ENCODE measurements around the gene RAD17.
"Not testable (repeated sequence)": the region's sequence is repeated elsewhere in the genome, so short reads cannot be mapped to it uniquely, and the experiment has no call there.

RAD17 gene, protein sequence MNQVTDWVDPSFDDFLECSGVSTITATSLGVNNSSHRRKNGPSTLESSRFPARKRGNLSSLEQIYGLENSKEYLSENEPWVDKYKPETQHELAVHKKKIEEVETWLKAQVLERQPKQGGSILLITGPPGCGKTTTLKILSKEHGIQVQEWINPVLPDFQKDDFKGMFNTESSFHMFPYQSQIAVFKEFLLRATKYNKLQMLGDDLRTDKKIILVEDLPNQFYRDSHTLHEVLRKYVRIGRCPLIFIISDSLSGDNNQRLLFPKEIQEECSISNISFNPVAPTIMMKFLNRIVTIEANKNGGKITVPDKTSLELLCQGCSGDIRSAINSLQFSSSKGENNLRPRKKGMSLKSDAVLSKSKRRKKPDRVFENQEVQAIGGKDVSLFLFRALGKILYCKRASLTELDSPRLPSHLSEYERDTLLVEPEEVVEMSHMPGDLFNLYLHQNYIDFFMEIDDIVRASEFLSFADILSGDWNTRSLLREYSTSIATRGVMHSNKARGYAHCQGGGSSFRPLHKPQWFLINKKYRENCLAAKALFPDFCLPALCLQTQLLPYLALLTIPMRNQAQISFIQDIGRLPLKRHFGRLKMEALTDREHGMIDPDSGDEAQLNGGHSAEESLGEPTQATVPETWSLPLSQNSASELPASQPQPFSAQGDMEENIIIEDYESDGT

DNA sequence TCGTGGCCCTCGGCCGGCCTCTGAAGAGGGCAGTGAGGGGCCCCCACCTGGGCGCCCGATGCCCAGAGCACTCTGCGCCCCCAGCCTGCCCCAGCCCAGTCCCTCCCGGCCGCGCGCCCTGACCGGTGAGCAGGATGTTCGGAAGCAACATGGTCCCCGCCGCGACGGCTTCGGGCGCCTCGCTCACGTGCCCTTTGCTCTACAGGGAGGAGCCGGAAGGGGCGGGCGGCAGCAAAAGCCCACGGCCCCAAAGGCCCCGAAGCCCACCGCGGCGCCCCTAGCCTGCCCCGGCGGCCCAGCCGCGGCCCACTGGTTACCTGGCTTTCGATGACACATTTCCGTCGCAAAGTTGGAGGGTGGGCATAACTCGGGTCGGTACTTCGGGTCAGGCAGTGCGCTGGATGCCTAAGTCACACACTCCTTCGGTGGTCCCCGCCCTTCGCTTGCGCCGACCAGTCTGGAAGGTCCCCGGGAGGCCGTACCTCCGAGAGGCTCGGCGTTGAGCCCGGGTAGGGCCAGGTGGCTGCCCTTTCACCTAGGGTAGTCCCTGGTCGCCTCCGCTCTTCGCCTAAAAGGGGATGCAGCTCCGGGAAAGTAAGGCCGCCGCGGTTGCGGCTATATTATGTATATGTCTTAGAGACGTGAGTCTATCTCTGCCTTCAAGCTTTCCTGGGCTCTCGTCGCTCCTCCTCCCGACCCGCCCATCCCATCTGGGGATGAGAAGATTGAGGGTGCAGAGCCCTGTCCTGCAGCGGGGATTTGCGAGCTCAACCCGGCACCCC, at the start of gene RAD17, which contains the start of the genes AK6 and TAF9:
Gene RAD17, plus strand, starts transcription at position 479 of the 782 bp plus-strand sequence. CDS start 2,391 bp downstream, outside the sequence.
Gene AK6, minus strand, starts transcription at position 181 of the 782 bp plus-strand sequence. Its CDS starts 30 bp downstream, at position 151.
Gene TAF9, minus strand, starts transcription at position 181 of the 782 bp plus-strand sequence. CDS start 3,783 bp downstream, outside the sequence.
- H3K4me1 ChIP-seq = peaks cover 4% of the 10 kb centered on the region
- TF ChIP-seq CTCF (IDR thresholded peaks at IDR 0.05) = no peak
- H2AFZ ChIP-seq = peak within 1 kb of the TSS; percentile 79
- H3K9me3 ChIP-seq (ENCODE audit: control insufficient read depth, low read length) = no peaks in the 10 kb centered on the region
- H3K27ac ChIP-seq = peak within 1 kb of the TSS; percentile 96
- peak within 1 kb of the TSS; percentile 78 for H3K9ac ChIP-seq
- H3K27me3 ChIP-seq (ENCODE audit: control insufficient read depth, insufficient read depth, low read length) = no peaks in the 10 kb centered on the region
- peak within 1 kb of the TSS; percentile 100 for H3K4me2 ChIP-seq (ENCODE audit: low read length)
- H3K4me3 ChIP-seq (ENCODE audit: low read depth, low read length) = peak within 1 kb of the TSS; percentile 89
- H3K79me2 ChIP-seq = peaks cover 18% of the 10 kb centered on the region
- H3K36me3 ChIP-seq (ENCODE audit: control insufficient read depth, insufficient read depth, low read length) = no peaks in the 10 kb centered on the region

- Histone ChIP-seq H3K4me2 (ENCODE audit: low read length) (no peak overlapping the region), H3K9me3 (ENCODE audit: control insufficient read depth, low read length) (no peaks in the 10 kb centered on the region), H3K27ac (no peak overlapping the region), H2AFZ (no peak overlapping the region), H3K4me1 (peaks cover 7% of the 10 kb centered on the region), H3K27me3 (ENCODE audit: control insufficient read depth, insufficient read depth, low read length) (no peaks in the 10 kb centered on the region), H3K79me2 (no peaks in the 10 kb centered on the region), H3K36me3 (ENCODE audit: control insufficient read depth, insufficient read depth, low read length) (no peaks in the 10 kb centered on the region), H3K4me3 (ENCODE audit: low read depth, low read length) (no peak overlapping the region), H3K9ac (no peak overlapping the region)
- TF ChIP-seq CTCF (IDR thresholded peaks at IDR 0.05) = no peak
Observed at GRCh38 chr5:69326365-69326764, 43.3 kb upstream of the RAD17 start.

DNA sequence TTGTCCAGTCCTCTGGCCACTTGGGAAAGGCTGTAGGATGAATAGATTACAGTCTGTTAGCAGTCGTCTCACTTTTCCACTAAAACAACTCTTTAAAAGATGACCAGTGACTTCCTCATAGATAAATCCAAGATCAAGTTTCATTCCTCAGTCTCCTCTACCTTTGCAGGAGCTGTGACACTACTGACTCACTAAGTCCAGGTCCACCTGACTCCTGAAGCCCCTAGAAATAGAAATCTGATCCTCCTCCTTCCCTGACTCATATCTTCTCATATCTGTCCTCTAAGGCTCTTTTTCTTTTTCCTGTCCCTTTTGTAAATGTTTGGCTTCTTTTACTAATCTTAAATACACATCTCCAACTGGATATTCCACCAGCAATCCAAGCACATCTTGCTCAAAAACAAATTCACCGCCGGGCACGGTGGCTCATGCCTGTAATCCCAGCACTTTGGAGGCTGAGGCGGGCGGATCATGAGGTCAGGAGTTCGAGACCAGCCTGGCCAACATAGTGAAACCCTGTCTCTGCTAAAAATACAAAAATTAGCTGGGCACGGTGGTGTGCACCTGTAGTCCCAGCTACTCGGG, 39.6 kb upstream of the RAD17 start:
- no peak for TF ChIP-seq CTCF (IDR thresholded peaks at IDR 0.05)
- no peak overlapping the region for H3K4me3 ChIP-seq (ENCODE audit: low read depth, low read length)
- H3K79me2 ChIP-seq = no peaks in the 10 kb centered on the region

DNA sequence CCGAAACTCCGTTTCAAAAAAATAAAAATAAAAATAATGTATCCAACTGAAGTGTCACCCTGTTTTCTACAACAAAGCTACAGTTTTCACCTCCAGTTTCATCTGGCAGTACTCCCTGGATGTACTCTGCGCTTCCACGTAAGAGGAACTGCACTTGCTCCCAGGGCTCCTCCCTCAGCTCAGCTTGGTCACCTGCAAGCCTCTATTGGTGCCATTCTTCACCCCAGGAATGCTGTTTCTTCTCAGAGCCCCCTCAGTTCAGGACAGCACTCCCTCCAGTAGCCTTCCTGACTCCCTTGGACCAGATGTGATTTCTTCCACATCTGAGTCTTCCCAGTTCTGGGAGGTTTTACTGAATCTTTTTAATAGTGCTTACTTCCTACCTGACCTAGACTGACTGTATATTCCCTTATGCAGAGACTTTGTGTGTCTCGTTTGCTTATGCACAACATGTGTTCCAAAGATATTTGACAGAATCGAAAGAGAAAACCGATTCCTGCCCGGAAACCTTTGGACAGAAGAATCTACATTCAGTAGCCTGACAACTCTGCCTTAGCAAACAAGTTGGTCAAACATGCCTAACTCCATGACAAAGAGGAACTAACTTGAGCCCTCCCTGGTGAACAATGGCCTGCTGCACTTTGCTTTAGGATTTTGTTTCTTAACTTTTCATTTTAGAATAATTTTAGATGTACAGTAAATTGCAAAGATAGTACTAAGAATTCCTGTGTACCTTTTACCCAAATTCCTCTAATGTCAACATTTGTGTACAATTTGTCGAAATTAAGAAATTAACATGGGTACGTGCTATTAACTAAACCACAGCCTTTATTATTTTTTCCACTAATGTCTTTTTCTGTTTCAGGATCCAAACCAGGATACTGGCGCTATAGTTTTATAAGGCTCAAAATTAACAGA, 37.8 kb upstream of the RAD17 start:
- H3K36me3 ChIP-seq (ENCODE audit: control insufficient read depth, insufficient read depth, low read length) = no peaks in the 10 kb centered on the region
- no peaks in the 10 kb centered on the region for H3K79me2 ChIP-seq
- peak overlapping the region; percentile 93 for H3K4me2 ChIP-seq (ENCODE audit: low read length)
- peaks cover 15% of the 10 kb centered on the region for H3K4me1 ChIP-seq
- no peaks in the 10 kb centered on the region for H3K9me3 ChIP-seq (ENCODE audit: control insufficient read depth, low read length)
- no peak for TF ChIP-seq CTCF (IDR thresholded peaks at IDR 0.05)
- H3K27me3 ChIP-seq (ENCODE audit: control insufficient read depth, insufficient read depth, low read length) = no peaks in the 10 kb centered on the region
- H3K27ac ChIP-seq = peak overlapping the region; percentile 76
- peak overlapping the region; percentile 81 for H3K4me3 ChIP-seq (ENCODE audit: low read depth, low read length)
- peak overlapping the region; percentile 93 for H2AFZ ChIP-seq
- H3K9ac ChIP-seq = peak overlapping the region; percentile 6

More for the DNA sequence above, 39.6 kb upstream of the RAD17 start:
- H3K4me1 ChIP-seq = peaks cover 15% of the 10 kb centered on the region
- no peak overlapping the region for H3K9ac ChIP-seq
- no peaks in the 10 kb centered on the region for H3K27me3 ChIP-seq (ENCODE audit: control insufficient read depth, insufficient read depth, low read length)
- H3K4me2 ChIP-seq (ENCODE audit: low read length) = no peak overlapping the region
- no peaks in the 10 kb centered on the region for H3K36me3 ChIP-seq (ENCODE audit: control insufficient read depth, insufficient read depth, low read length)
- H3K27ac ChIP-seq = peak overlapping the region; percentile 45
- H3K9me3 ChIP-seq (ENCODE audit: control insufficient read depth, low read length) = no peaks in the 10 kb centered on the region
- H2AFZ ChIP-seq = no peak overlapping the region

GRCh38 chr5:69333668-69334315, 35.8 kb upstream of the RAD17 start:
- H3K36me3 ChIP-seq (ENCODE audit: control insufficient read depth, insufficient read depth, low read length); H3K27me3 ChIP-seq (ENCODE audit: control insufficient read depth, insufficient read depth, low read length); H3K79me2 ChIP-seq; H3K9me3 ChIP-seq (ENCODE audit: control insufficient read depth, low read length); H3K9ac ChIP-seq; H3K4me3 ChIP-seq (ENCODE audit: low read depth, low read length); H3K4me2 ChIP-seq (ENCODE audit: low read length); H3K27ac ChIP-seq: not testable (repeated sequence)
- Histone ChIP-seq H2AFZ (peak overlapping the region; percentile 89), H3K4me1 (peaks cover 15% of the 10 kb centered on the region)
